ENCODE measurements around the gene SUPT3H.

DNA sequence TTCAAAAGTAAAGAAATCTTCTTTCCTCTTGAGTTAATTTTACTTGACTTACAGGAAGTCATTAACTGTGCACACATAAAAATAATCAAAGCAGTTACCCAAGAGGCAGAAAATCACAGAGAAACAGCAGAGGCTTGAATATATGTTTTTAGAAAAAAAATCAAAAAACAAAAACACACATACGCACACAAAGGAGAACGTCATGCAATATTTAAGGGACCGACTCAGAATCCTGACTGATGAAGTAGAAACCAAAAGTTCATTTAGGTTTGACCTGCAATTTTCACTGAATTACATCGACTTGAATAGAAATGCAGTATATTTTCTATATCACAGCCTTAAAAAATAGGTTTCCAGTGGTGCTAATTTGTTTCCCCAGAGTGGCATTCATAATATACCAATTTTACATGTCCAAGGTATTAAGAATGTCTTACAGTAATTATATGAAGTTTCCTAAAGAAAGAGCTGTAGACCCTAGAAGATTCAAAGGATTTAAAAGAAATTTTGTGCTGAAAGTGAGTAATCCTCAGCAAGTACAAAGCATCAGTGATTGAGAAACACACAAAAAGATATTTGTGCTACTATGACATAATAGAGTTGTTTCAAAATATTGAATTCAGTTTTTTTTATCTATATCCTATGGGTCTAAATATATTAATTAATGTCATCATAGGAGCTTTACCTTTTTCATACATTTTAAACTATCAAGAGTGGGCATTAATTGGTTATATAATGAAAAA is 408.1 kb downstream of the SUPT3H start:
- TF ChIP-seq GATA2 (IDR thresholded peaks at IDR 0.05; ENCODE audit: low read depth, low read length) (no peak), GATA3 (IDR thresholded peaks at IDR 0.05; ENCODE audit: low read depth, low read length) (no peak)
